HepG2 (cell line): ENCODE data around the gene DPM2. TPM values are rescaled to one million over a fixed set of nuclear protein-coding genes. Genes with fewer than 3 reads are reported as not detected.

Experiments
- ATAC-seq: fragments of 200-7000 bp; cut with Tn5 transposase; 3 replicates; pipeline ENCODE4 v1.9.1; 2020; ENCODE audit warnings: mild to moderate bottlenecking, moderate library complexity
- BruUV-seq: library from RNA; stranded (reverse); fragments of 400-500 nt; replicated peaks from 2 replicates; lab custom pipeline; 2021; lab: Mats Ljungman, UMichigan
- CTCF ChIA-PET: fragments of 300-600 bp; formaldehyde crosslinking; extraction: SDS; loops from one replicate; lab custom pipeline; 2021; ENCODE audit warnings: low total read pairs, inconsistent platforms, low intra/inter-chr PET ratio; lab: Yijun Ruan, JAX
- POLR2A ChIA-PET: fragments of 350-600 bp; sonication (Branson Sonifier 250); formaldehyde crosslinking; loops from one replicate; lab custom pipeline; 2020; ENCODE audit warnings: antibody characterized with exemption, inconsistent platforms; lab: Yijun Ruan, JAX
- DNase-seq: peaks from one replicate; pipeline ENCODE4 v3.0.0-alpha.2; 2015; ENCODE audit warnings: low spot score
- FAIRE-seq: peaks from 3 replicates; lab custom pipeline; 2011; peaks lifted over from hg19 to GRCh38; lab: Jason Lieb, UNC
- H2AFZ ChIP-seq: one replicate; pipeline ENCODE4 v1.6.1; 2011; ENCODE audit warnings: low read length, inconsistent platforms
- H3K27ac ChIP-seq: fragments of 300-600 bp; 3 replicates; pipeline ENCODE4 v1.8.0; 2011; ENCODE audit warnings: mixed run types, mild to moderate bottlenecking, mixed read lengths, low read length, inconsistent platforms; ENCODE audit not compliant: insufficient read depth; ENCODE audit errors: extremely low read length
- H3K27me3 ChIP-seq, 2 experiments: fragments of 200-600 bp in 1 of 2; 2 replicates in 1 of 2; 3 replicates in 1 of 2; pipeline versions ENCODE4 v1.6.0 to v1.8.0; 2011; ENCODE audit warnings: low read length in 2 of 2, mild to moderate bottlenecking in 2 of 2, moderate library complexity in 2 of 2, inconsistent platforms in 1 of 2; ENCODE audit not compliant: insufficient read depth in 2 of 2, control insufficient read depth in 1 of 2
- H3K36me3 ChIP-seq, 2 experiments: fragments of 200-600 bp in 1 of 2; replicated peaks in 1 of 2; 2 replicates in 1 of 2; 3 replicates in 1 of 2; pipeline versions ENCODE4 v1.5.1 to v1.8.0; 2011; ENCODE audit warnings: low read length in 2 of 2, inconsistent platforms in 1 of 2; ENCODE audit not compliant: insufficient read depth in 2 of 2, control insufficient read depth in 1 of 2
- H3K4me1 ChIP-seq: 2 replicates; pipeline ENCODE4 v1.5.1; 2012; ENCODE audit warnings: low read length, inconsistent platforms; ENCODE audit not compliant: insufficient read depth
- H3K4me2 ChIP-seq: 2 replicates; pipeline ENCODE4 v1.6.0; 2011; ENCODE audit warnings: low read depth, low read length, inconsistent platforms
- H3K4me3 ChIP-seq, 3 experiments: fragments of 200-600 bp in 1 of 3; sonication (generic), shearing (Covaris generic) in 1 of 3; replicated peaks in 1 of 3; 2 replicates each; pipeline ENCODE4 v1.5.1; 2011 to 2016; ENCODE audit warnings: low read length in 3 of 3, inconsistent platforms in 2 of 3, low read depth in 2 of 3, mild to moderate bottlenecking in 2 of 3, control low read depth in 1 of 3, mixed read lengths in 1 of 3; ENCODE audit not compliant: insufficient read depth in 1 of 3
- H3K79me2 ChIP-seq: one replicate; pipeline ENCODE4 v1.6.1; 2011; ENCODE audit warnings: low read length, inconsistent platforms; ENCODE audit not compliant: insufficient read depth
- H3K9ac ChIP-seq: 2 replicates; pipeline ENCODE4 v1.6.0; 2011; ENCODE audit warnings: mild to moderate bottlenecking, low read depth, low read length, inconsistent platforms; ENCODE audit not compliant: insufficient read depth
- H3K9me3 ChIP-seq: 2 replicates; pipeline ENCODE4 v1.5.1; 2012; ENCODE audit warnings: mild to moderate bottlenecking, low read length
- H4K20me1 ChIP-seq: 2 replicates; pipeline ENCODE4 v1.6.0; 2011; ENCODE audit warnings: inconsistent platforms, mild to moderate bottlenecking, low read length, moderate library complexity; ENCODE audit not compliant: insufficient read depth
- BRD4 ChIP-seq: sonication (generic); formaldehyde crosslinking; IDR thresholded peaks from 2 replicates; pipeline ENCODE4 v1.4.0; 2020; ENCODE audit warnings: missing genetic modification reagents
- GATAD1 ChIP-seq: IDR thresholded peaks from 2 replicates; pipeline ENCODE4 v1.6.1; 2016; ENCODE audit warnings: missing genetic modification reagents, missing compliant biosample characterization
- GTF3A ChIP-seq: sonication (generic); formaldehyde crosslinking; conservative IDR thresholded peaks from 2 replicates; pipeline ENCODE4 v1.4.0; 2020; ENCODE audit warnings: mild to moderate bottlenecking, missing genetic modification reagents
- HDAC1 ChIP-seq: sonication (generic); formaldehyde crosslinking; IDR thresholded peaks from 2 replicates; pipeline ENCODE4 v1.5.1; 2020; ENCODE audit warnings: mild to moderate bottlenecking, missing genetic modification reagents
- MIXL1 ChIP-seq: IDR thresholded peaks from 2 replicates; pipeline ENCODE4 v1.6.1; 2016
- NFE2L1 ChIP-seq: sonication (generic); formaldehyde crosslinking; IDR thresholded peaks from 2 replicates; pipeline ENCODE4 v1.4.0; 2020; ENCODE audit warnings: missing genetic modification reagents, mild to moderate bottlenecking, borderline replicate concordance
- ZFP36 ChIP-seq: fragments of 150-350 bp; IDR thresholded peaks from 2 replicates; pipeline ENCODE4 v1.6.1; 2018; ENCODE audit warnings: borderline replicate concordance, low read length, low read depth; ENCODE audit not compliant: partially characterized antibody
- ZNF17 ChIP-seq: sonication (generic); formaldehyde crosslinking; IDR thresholded peaks from 2 replicates; pipeline ENCODE4 v1.5.0; 2020; ENCODE audit warnings: mild to moderate bottlenecking, missing genetic modification reagents
- ZNF564 ChIP-seq: sonication (generic); formaldehyde crosslinking; IDR thresholded peaks from 2 replicates; pipeline ENCODE4 v1.8.1; 2023; ENCODE audit warnings: mild to moderate bottlenecking, missing genetic modification reagents
- ZNF598 ChIP-seq: sonication (generic); formaldehyde crosslinking; IDR thresholded peaks from 2 replicates; pipeline ENCODE4 v1.5.1; 2020; ENCODE audit warnings: mild to moderate bottlenecking, missing genetic modification reagents, borderline replicate concordance
- ZNF629 ChIP-seq: sonication (generic); formaldehyde crosslinking; conservative IDR thresholded peaks from 2 replicates; pipeline ENCODE4 v1.5.0; 2020; ENCODE audit warnings: missing genetic modification reagents
- ZNF737 ChIP-seq: sonication (generic); formaldehyde crosslinking; IDR thresholded peaks from 2 replicates; pipeline ENCODE4 v1.5.0; 2020; ENCODE audit warnings: missing genetic modification reagents, mild to moderate bottlenecking, borderline replicate concordance
- WGBS: methylation state at CpG from one replicate; pipeline ENCODE4 v1.1.6; 2017; ENCODE audit warnings: low lambda C conversion rate; 5-methylcytosine and 5-hydroxymethylcytosine counted together
- in situ Hi-C: cut with HindIII; loops from 2 replicates; pipeline ENCODE4 v1.10.0; 2017; ENCODE audit warnings: low pct_unique_long_range_greater_than_20kb; ENCODE audit not compliant: extremely low pct_ligation_motif_present
- intact Hi-C: fragments of 100-400 bp; cut with micrococcal nuclease; formaldehyde crosslinking; loops from one replicate; pipeline ENCODE4 v1.10.0; 2022; ENCODE audit not compliant: unreplicated experiment
- polyA plus RNA-seq, 8 experiments: library from polyadenylated mRNA; depleted of rRNA in 3 of 8; stranded (reverse) in 7 of 8; unstranded in 1 of 8; fragments of >200 nt; fragmentation: Illumina TruSeq in 4 of 8; extraction: Trizol in 4 of 8; gene quantifications; 2 replicates each; pipeline versions ENCODE4 v1.2.1 to v1.2.3, GENCODE V29; 2011 to 2016; ENCODE audit warnings: low read depth in 4 of 8, missing spikeins in 1 of 8, mixed read lengths in 1 of 8; ENCODE audit not compliant: insufficient read depth in 1 of 8
- total RNA-seq, 5 experiments: library from RNA; depleted of rRNA; stranded (reverse); fragments of >200 nt; fragmentation: Illumina TruSeq; extraction: Trizol; gene quantifications; 2 replicates each; pipeline ENCODE4 v1.2.3, GENCODE V29; 2016; ENCODE audit warnings: low read depth in 1 of 5
- TF ChIP-seq, protein P1 (sequence below): sonication (generic); formaldehyde crosslinking; IDR thresholded peaks from one replicate; pipeline ENCODE4 v1.5.1; 2020; ENCODE audit warnings: mild to moderate bottlenecking, missing genetic modification reagents; ENCODE audit errors: not compliant biosample characterization

The DPM2 gene
- total and polyA plus RNA-seq, 2 of the 13 experiments (the other 11 are each of a cell fraction or from before 2014, with no cell fraction given): 24.8 to 35.3 TPM

DNA sequence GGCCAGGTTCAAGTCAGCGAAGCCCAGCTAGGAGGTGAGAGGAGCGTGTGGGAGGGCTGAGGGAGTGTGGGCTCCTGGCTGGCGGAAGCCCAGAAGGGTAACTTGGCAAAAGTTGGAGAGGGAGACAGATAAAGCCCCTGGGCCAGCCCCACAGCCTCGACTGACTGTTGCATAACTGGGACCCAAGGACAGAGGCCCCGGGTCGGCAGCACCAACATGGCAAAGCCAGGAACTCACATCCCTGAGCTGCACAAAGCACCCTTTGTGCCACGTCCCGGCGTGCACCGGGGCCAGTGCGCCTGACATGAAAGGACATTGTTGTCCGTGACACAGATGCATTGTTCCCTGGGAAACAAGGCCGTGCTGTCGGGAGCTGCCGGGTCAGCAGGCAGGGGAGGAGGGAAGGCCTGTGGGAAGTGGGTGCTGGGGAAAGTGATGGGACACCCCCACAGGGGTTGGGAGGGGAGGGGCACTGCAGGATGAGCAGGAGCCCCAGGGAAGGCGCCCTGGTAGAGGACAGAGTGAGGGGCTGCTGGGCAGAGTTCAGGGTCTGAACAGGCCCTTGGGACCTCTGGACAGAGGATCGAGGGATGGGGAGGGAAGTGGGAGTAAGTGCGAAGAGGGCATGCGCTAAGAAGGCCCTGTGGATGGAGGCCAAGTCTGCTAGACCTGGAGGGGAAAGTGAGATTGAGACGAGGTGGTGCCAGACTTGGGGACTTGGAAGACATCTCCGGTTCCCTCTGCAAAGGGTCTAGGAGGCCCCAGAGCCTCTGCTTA is 13.0 kb upstream of the DPM2 start:
- Histone ChIP-seq H3K9me3 (no peaks in the 10 kb centered on the region), H2AFZ (no peak overlapping the region), H3K4me2 (peak overlapping the region; percentile 95), H3K36me3 (peaks cover 8 to 18% of the 10 kb centered on the region in 2 experiments; a peak in 4 of 5 replicates), H3K4me1 (peaks cover 99% of the 10 kb centered on the region), H3K27me3 (no peaks in the 10 kb centered on the region; a peak in 1 of 5 replicates), H3K4me3 (peak overlapping the region; percentile 54 to 74 (median 57); a peak in 5 of 6 replicates), H3K9ac (peak overlapping the region; percentile 82), H3K27ac (peak overlapping the region; percentile 96), H3K79me2 (peaks cover 75% of the 10 kb centered on the region), H4K20me1 (no peaks in the 10 kb centered on the region; the same call in 1 of the 2 replicates)
- FAIRE-seq (peak; percentile 98), ATAC-seq (peak; percentile 80), DNase-seq (peak; percentile 98)
- intact Hi-C loops: no loop called here
- POLR2A ChIA-PET: interaction anchor here (0.7 to 3.1 kb wide), 17 partner anchors 10 to 554 kb away, joined by 3 to 13 read pairs (median 4); partner anchors contain the start of genes NAIF1 and SLC2A8
- BruUV-seq: no TSS peak
- CTCF ChIA-PET: no interaction called here
- in situ Hi-C loops: no loop called here
- WGBS: 5% methylated on average over 15 of the region's 21 CpGs
- TF ChIP-seq HDAC1: peak; percentile 97
- TF ChIP-seq ZNF737 (CRISPR knock-in tag): no peak
- peak; percentile 72 for TF ChIP-seq GATAD1 (CRISPR knock-in tag)
- no peak; the same call in 1 of the 2 replicates for TF ChIP-seq ZNF629 (CRISPR knock-in tag)
- peak; percentile 12; the same call in 1 of the 2 replicates for TF ChIP-seq MIXL1 (CRISPR knock-in tag)
- TF ChIP-seq BRD4 (CRISPR knock-in tag): no peak; the same call in 1 of the 2 replicates
- TF ChIP-seq ZFP36: no peak
- TF ChIP-seq ZNF598: peak; percentile 73; the same call in 1 of the 2 replicates
- no peak for TF ChIP-seq ZNF17 (CRISPR knock-in tag)
- peak; percentile 56; the same call in 1 of the 2 replicates for TF ChIP-seq ZNF564 (CRISPR knock-in tag)
- TF ChIP-seq NFE2L1 (CRISPR knock-in tag): no peak
- TF ChIP-seq GTF3A (CRISPR knock-in tag): peak; percentile 66; the same call in 1 of the 2 replicates
- TF ChIP-seq, protein P1, sequence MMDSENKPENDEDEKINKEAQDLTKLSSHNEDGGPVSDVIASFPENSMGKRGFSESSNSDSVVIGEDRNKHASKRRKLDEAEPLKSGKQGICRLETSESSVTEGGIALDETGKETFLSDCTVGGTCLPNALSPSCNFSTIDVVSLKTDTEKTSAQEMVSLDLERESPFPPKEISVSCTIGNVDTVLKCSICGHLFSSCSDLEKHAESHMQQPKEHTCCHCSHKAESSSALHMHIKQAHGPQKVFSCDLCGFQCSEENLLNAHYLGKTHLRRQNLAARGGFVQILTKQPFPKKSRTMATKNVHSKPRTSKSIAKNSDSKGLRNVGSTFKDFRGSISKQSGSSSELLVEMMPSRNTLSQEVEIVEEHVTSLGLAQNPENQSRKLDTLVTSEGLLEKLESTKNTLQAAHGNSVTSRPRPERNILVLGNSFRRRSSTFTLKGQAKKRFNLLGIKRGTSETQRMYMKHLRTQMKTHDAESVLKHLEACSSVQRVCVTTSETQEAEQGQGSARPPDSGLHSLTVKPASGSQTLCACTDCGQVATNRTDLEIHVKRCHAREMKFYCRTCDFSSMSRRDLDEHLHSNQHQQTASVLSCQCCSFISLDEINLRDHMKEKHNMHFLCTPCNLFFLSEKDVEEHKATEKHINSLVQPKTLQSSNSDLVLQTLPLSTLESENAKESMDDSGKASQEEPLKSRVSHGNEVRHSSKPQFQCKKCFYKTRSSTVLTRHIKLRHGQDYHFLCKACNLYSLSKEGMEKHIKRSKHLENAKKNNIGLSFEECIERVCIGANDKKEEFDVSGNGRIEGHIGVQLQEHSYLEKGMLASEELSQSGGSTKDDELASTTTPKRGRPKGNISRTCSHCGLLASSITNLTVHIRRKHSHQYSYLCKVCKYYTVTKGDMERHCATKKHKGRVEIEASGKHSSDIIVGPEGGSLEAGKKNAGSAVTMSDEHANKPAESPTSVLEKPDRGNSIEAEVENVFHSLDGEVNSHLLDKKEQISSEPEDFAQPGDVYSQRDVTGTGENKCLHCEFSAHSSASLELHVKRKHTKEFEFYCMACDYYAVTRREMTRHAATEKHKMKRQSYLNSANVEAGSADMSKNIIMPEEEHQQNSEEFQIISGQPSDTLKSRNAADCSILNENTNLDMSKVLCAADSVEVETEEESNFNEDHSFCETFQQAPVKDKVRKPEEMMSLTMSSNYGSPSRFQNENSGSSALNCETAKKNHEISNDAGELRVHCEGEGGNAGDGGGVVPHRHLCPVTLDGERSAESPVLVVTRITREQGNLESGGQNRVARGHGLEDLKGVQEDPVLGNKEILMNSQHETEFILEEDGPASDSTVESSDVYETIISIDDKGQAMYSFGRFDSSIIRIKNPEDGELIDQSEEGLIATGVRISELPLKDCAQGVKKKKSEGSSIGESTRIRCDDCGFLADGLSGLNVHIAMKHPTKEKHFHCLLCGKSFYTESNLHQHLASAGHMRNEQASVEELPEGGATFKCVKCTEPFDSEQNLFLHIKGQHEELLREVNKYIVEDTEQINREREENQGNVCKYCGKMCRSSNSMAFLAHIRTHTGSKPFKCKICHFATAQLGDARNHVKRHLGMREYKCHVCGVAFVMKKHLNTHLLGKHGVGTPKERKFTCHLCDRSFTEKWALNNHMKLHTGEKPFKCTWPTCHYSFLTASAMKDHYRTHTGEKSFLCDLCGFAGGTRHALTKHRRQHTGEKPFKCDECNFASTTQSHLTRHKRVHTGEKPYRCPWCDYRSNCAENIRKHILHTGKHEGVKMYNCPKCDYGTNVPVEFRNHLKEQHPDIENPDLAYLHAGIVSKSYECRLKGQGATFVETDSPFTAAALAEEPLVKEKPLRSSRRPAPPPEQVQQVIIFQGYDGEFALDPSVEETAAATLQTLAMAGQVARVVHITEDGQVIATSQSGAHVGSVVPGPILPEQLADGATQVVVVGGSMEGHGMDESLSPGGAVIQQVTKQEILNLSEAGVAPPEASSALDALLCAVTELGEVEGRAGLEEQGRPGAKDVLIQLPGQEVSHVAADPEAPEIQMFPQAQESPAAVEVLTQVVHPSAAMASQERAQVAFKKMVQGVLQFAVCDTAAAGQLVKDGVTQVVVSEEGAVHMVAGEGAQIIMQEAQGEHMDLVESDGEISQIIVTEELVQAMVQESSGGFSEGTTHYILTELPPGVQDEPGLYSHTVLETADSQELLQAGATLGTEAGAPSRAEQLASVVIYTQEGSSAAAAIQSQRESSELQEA (CRISPR knock-in tag): peak; percentile 21
